GM12801 (cell line): Measurements from ENCODE around the gene BTBD8.

Experiments used
- CTCF ChIP-seq: IDR thresholded peaks from one replicate; pipeline ENCODE4 v1.5.1; 2011; ENCODE audit warnings: control low read depth; ENCODE audit not compliant: insufficient read length; ENCODE audit errors: extremely low read depth

Gene BTBD8

GRCh38 chr1:92168657-92169056 lies 88.5 kb downstream of the BTBD8 start:
- TF ChIP-seq CTCF: no peak

DNA sequence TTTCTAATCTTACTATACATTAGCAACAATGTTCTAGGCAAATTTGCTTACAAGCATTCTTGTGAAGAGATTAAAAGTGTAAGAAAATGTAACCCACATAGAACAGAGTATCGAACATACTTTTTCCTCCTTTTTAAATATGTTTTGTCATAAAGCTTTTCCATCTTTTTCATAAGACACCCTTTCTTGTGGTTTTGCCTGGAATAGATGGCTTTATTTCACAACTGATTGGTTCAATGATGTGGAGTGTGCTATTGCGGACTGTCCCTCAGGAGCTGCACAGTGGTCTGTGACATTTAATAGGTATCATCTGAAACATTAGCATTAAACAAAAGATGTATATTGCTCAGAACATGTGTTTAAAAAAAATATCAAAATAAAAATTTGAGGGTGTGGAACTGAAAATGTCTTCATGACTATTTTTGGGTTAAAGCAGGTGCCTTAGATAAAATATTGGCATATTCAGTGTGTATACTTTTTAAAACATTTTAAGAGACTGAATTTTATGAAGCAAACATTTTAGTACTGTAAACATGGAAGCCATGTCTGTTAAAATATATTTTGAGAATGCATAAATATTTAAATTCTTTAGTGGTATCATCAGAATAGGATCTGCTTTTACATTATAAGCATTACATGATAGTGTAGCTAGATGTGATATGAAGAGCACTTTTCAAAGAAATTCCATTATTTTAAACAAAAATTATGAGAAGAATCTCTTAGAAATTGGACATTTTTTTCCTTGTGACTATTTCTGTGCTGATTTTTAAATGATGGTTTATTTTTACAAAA lies 89.3 kb downstream of the BTBD8 start:
- TF ChIP-seq CTCF: no peak

DNA sequence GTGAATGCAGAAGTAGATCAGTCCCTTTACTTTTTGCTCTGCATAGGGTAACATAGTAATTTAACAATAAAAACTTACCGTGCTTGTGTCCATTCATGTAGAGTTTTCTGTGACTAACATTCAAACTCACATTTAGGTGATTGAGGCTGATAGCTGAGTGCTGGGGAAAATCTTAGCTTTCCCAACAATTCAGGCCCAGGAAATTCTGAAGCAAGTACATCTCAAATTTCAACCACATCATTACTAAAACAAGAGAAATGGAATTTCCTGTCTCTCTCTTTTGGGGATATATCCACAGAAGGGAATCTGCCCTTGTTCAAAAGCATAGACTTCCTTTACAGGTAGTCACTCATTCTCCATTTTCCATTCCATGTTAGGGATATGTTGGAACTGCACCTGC lies 104.5 kb downstream of the BTBD8 start:
- TF ChIP-seq CTCF: no peak

GRCh38 chr1:92186081-92186480 lies 105.9 kb downstream of the BTBD8 start:
- TF ChIP-seq CTCF: no peak

DNA sequence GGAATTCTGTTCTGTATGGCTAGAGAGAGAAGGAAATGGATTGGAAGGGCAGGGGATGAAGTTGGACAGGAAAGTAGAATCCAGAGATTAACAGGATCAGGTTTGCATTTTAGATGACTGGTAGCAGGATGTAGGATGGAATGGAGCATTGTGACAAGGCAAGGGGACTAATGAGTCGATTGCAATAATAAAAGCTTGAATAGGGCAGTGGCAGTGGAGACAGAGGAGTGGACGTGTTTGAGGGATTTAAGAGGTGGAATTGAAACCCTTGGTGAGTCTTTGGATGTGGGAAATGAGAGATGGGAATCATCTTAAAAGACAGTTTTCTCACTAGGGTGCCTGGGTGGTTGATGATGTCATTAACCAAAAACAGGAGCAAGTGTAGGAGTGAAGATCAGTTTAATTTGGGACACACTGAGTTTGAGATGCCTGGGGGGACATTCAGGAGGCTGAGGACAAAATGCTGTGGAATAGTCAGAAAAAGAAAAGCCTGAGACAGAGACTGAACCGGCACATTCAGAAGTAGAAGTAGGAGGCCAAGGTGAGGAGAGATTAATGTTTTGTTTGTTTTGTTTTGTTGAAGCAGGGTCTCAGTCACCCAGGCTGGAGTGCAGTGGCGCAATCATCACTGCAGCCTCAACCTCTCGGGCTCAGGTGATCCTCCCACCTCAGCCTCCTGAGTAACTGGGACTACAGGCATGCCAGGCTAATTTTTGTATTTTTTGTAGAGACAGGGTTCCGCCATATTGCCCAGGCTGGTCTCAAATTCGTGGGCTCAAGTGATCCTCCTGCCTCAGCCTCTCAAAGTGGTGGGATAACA lies 108.5 kb downstream of the BTBD8 start:
- TF ChIP-seq CTCF: no peak

GRCh38 chr1:92191726-92192125 lies 111.6 kb downstream of the BTBD8 start:
- TF ChIP-seq CTCF: no peak

DNA sequence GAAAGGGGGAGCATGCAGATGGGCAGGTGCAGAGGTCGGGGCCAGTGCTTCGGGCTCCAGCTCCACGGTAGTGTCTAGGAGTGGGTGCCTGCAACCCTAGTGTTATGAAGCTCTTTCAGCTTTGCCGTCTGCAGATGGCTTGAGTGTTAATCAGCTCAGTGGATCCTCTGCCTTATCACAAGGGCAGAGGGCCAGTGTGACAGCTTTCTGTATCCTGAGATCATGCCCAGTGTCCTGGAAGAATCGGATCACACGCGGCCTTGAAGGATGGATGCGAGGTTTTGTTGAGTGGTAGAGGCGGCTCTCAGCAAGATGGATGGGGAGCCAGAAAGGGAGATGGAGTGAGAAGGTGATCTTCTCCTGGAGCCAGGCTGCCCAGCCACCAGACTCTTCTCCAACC lies 112.1 kb downstream of the BTBD8 start:
- no peak for TF ChIP-seq CTCF
